HG03469 (cell line): ENCODE measurements around the gene GRIN2A.

Experiments
- ATAC-seq: cut with Tn5 transposase; IDR thresholded peaks from one replicate; pipeline ENCODE4 v1.9.1; 2021; ENCODE audit warnings: mild to moderate bottlenecking, moderate library complexity, moderate number of reproducible peaks; ENCODE audit not compliant: unreplicated experiment

GRIN2A gene

DNA sequence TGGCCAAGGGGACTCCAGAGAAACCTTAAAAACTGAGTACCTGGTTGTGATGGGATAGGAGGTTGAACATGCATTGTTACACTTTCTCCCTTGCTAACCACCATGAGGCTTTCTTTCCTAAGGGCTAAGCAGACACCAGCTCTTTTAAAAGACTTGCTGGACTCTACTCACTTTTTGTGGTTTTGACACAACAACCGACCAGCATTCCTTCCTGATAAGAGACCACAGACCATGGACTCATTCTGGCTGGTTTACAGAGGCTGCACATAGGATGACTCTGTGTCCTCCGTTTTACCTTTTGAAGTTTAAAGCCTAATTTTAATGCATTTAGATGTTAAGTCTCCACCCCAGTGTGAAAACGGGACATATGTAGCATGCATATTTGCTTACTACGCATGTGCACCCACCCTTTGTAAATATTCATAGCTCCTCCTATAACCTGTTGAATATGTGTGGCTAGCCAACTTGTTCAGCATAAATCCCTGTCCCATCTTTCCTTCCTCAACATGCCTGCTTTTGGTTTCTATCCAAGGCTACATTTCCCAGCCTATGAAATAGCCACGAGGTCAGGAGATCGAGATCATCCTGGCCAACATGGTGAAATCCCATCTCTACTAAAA, 475.9 kb downstream of the GRIN2A start:
- ATAC-seq, result no peak

DNA sequence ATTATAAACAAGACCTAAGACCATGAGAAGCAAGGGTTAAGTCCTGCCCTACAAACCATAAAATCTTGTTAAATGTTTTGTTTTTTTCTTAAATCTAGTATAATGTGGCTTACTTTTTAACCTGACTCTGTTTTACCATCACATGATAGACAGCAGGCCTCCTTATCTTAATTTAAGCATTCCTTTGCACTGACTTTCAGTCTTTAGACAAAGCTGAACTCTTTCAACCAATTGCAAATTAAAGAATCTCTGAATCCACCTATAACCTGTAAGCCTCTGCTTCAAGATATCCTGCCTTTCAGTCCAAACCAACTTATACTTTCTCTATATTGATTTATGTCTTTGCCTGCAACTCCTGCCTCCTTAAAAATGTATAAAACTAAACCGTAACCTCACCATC, 478.5 kb downstream of the GRIN2A start:
- no peak for ATAC-seq
